SKM-1 (cell line): Measurements from ENCODE around the gene PLEKHN1.
"Not testable (repeated sequence)": the region's sequence is repeated elsewhere in the genome, so short reads cannot be mapped to it uniquely, and the experiment has no call there.

ENCODE experiments used
- DNase-seq: peaks from one replicate; lab custom pipeline; 2025; ENCODE audit not compliant: unreplicated experiment; lab: John Stamatoyannopoulos, UW

PLEKHN1 gene

DNA sequence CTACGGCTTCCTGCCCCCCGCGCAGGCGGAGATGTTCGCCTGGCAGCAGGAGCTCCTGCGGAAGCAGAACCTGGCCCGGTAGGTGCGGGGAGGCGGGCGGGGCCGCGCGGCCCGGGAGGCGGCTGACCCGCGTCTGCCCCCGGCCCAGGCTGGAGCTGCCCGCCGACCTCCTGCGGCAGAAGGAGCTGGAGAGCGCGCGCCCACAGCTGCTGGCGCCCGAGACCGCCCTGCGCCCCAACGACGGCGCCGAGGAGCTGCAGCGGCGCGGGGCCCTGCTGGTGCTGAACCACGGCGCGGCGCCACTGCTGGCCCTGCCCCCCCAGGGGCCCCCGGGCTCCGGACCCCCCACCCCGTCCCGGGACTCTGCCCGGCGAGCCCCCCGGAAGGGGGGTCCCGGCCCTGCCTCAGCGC lies 23.9 kb upstream of the PLEKHN1 start:
- no peak for DNase-seq

DNA sequence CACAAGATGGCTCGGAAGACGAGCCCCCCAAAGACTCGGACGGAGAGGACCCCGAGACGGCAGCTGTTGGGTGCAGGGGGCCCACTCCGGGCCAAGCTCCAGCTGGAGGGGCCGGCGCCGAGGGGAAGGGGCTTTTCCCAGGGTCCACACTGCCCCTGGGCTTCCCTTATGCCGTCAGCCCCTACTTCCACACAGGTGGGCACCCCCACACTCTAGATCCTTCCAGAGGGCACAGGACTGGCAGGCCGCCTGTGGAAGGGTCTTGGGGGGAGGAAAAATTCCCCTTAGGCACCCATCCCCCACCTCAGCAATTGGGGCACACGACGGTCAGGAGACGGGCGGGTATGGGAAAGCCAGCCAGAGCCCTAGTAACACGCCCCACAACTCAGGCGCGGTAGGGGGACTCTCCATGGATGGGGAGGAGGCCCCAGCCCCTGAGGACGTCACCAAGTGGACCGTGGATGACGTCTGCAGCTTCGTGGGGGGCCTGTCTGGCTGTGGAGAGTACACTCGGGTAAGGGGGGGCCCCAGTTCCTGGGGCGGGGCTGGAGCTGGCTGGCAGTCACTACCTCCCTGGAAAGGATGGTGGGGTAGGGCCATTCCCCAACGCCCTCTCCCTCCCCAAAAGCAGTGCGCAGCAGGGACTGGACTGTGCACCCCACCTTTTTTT lies 23.3 kb upstream of the PLEKHN1 start:
- DNase-seq, result no peak

DNA sequence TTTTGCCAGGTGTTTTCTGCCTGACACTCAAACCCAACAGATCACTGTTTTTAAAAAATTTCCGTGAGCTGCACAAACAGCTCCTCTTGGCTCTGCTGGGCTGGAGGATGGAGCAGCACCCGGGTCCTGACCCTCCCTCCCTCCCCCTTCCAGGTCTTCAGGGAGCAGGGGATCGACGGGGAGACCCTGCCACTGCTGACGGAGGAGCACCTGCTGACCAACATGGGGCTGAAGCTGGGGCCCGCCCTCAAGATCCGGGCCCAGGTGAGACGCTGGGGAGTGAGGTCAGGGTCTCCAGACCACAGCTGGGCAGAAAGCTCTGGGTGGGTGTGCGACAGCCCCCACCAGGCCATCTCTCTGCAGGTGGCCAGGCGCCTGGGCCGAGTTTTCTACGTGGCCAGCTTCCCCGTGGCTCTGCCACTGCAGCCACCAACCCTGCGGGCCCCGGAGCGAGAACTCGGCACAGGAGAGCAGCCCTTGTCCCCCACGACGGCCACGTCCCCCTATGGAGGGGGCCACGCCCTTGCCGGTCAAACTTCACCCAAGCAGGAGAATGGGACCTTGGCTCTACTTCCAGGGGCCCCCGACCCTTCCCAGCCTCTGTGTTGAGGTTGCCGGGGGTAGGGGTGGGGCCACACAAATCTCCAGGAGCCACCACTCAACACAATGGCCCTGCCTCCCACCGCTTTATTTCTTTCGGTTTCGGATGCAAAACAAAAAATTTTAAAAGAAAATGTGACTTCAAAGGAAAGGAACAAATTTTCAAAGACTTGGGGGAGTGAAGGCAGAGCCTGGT lies 22.5 kb upstream of the PLEKHN1 start:
- no peak for DNase-seq

DNA sequence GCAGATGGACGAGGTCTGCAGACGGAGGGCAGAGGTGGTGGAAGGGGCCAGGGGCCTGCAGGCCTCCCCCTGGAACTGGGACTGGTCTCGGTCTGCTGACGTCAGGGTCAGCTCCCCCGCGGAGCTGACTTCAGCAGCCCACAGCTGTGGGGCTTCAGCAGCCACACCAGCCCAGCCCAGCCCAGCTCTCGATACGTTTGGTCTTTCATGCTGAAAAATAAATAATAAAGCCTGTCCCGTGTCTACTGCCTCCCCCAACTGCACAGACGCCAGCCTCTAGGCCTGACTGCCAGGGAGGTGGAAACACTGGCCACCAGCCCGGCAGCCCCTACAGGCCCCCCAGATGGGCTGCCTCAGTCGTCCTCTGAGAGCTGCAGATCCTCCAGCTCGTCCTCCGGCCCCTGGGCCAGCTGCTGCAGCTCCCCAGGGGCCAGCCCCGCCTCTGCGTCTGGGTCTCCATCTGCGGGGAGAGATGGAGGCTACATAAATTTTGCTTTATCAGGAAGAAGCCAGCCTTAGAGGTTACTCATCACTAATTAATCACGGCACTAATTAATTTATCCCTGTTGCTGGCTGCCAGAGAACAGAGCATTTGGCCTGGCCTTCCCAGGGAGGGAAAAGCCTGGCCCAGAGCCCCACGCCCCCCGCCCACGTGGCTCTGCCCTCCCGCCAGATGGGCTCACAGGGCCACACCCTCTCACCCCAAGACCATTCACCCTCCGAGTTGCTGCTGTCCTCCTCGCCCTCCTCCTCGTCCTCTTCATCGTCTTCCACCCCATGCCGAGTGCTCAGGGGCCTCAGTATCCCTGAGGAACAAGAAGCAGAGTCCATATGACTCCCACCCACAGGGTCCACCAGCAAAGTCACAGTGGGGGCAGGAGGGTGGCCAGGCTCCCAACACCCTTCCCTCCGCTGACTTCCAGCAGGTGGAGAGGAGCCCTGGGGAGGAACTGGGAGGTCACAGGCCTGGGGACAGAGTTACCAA lies 21.6 kb upstream of the PLEKHN1 start:
- DNase-seq, result no peak

DNA sequence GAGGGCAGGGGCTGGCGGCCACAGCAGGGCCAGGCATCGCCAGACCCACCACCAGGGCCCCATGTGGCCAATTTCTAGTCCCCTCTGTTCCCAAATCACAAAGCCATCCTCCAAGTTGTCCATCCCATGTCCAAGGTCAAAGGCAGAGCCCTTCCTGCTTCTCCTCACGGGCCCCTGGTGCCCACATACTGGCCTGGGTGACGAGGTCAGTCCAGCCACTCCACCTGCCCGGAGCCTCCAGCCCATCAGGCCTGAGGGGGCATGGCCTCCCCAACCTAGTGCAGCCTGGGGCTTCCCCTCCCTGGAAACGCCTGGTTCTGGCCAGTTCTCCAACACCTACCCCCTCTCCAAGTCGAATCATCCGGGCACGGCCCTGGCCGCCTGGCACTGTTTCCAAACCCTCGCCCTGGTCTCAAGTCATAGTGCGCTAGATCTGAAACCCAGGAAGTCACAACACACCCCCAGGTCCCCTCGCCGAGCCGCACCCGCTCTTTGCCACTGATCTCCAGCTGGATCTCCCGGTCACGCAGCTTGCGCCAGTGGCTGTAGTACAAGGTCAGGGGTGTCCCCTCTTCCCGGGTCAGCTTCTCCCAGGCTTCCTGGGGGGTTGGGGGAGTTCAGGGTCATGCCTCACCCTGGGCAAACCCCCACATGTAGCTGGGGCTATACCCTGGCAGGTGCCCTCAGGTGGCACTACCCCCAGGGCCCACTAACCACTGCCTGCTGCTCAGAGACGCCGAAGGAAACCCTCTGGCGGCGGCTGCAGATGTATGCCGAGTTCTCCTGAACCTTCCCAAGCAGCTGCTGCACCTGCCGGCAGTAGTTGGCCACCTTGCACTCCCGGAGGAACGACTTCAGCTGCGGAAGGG lies 20.4 kb upstream of the PLEKHN1 start:
- DNase-seq, result no peak

DNA sequence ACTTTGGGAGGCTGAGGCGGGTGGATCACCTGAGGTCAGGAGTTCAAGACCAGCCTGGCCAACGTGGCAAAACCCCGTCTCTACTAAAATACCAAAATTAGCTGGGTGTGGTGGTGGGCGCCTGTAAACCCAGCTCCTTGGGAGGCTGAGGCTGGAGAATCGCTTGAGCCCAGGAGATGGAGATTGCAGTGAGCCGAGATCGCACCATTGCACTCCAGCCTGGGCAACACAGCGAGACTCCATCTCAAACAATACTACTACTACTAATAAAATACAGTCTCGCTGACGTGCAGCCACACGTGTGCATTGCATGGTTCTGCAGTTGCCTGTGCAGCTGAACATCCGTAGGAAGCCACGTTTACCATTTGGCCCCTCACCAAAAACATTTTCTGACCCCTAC lies 19.5 kb upstream of the PLEKHN1 start:
- DNase-seq, result not testable (repeated sequence)

DNA sequence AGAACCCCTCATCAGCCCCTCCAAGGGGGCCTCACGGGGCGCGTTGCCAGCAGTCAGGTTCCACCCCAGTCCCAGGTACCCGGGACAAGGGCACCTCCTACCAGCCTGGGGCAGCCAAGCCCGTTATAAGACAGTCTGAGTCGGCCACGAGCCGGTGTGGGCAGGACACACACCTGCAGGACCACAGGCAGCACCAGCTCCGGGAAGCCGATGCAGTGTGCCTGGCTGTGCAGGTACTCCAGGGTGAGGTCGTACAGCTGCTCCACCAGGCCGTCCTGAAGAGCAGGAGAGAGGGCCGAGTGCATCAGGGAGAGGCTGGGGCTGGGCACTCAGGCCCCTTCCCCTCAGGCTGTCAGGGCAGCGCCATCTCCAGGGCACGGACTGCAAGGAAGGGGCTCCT lies 18.3 kb upstream of the PLEKHN1 start:
- no peak for DNase-seq

DNA sequence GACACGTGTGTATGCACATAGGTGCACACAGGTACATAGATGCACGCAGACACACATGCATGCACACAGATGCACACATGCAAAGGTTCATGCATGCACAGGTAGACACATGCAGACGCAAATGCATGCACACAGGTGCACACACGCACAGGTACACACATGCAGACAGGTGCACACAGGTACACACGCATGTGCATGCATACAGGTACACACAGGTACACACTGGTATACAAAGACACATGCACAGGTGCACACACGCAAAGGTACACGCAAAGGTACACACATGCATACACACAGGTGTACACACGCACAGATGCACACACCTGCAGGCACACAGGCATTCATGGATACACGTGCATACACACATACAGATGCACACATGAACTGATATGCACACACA lies 16.0 kb upstream of the PLEKHN1 start:
- DNase-seq, result no peak

DNA sequence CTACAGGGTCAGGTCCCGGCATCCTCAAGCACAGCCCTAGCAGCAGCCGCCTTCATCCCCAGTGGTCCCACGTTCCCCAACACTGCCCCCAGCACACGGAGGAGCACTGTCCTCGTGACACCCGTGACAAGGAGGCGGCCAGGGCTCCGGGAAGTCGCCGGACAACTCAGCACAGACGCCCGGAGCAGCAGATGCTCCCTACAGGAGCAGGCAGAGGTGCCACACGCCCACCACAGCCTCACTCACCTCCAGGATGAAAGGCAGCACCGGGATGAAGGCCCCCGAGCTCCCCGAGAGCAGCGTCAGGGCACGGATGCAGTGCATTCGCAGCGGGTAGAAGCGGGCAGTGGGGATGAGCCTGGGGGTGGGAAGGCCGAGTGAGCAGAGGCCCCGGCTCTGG lies 15.4 kb upstream of the PLEKHN1 start:
- no peak for DNase-seq

DNA sequence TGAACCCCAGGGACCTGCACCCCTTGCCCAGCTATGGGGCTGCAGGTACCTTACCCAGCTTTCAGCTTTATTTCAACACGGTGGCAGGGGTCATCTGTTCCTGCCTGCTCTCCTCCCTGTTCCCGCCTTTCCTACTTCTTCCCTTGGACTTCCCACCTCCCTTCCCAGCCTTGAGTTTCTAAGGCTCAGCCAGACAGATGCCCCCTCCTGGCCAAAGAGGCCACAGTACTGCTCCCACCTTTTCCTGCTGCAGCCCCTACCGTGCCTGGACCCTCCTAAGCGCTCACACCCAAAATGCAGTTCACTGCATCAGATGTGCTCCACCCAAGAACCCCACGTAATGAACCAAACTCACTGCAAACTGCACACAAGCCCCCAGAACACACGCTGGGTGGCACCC lies 14.9 kb upstream of the PLEKHN1 start:
- DNase-seq, result no peak

DNA sequence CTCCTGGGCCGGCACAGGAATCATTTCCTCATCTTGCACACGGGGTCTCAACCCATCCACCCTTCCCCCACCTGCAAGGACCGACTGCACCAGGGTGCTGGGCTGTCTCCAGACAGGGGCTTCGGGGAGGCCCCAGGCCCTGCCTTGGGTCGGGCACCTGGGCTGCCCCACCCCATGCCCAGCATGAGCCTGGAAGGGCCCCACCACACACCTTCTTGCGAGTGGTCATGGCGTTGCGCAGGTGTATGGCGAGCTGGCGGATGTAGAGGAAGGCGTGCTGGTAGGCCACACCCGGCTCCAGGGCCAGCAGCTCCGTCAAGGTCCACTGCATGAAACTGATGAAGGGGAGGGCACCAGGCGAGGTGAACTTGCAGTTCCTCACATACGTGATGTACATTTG lies 14.1 kb upstream of the PLEKHN1 start:
- no peak for DNase-seq

DNA sequence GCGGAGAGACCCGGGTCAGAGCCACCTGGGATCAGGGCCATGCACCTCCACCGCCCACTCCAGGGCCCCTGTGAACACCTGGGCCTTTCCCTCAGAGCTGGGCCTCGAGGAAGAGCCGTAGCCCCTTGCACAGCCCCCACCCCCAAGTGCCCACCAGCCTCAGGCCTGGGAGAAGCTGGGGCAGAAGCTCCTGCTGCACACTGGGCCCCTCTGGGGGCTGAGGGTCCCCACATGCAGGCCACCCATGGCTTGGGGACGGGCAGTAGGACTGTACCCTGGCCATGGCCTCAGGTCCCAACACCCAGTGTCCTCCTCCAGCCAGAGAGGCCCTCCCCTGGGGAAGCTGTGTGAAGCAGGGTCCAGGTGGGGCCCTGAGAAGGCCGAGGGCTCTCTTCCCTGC lies 13.7 kb upstream of the PLEKHN1 start:
- DNase-seq, result no peak

DNA sequence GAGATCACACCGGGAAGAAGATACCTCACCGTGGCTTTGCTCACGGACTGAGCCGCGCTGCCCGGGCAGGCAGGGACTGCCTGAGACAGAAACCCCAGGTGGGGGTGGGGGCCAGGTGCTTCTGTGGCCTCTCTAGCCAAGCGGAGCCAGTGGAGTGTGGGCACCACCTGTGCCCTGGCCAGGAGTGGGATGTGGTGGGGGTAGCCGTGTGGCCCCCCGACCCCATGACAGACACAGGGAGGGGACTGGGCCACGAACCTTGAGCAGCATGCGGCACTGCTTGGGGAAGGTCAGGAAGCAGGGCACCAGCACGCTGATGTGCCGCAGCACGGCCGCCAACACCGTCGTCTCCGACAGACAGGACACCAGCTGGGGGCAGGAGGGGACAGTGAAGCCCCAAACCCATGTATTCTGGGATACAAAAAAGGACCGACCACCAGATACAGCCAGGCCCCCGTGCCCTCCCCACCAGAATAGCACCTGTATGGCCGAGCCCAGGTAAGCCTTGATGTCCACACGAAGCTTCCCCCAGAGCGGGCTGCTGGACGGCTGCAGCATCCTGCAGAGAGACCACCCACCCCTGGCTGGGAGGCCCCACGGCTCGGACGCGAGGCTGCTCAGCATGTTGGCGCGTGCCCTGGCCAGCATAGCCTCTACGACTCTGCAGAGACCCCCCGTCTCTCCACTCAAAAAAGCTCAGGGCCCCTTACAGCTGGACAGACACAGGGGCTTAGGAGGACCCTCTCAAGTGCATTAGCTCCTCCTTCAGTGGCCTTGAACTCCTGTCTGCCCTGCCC lies 12.6 kb upstream of the PLEKHN1 start:
- DNase-seq, result no peak

DNA sequence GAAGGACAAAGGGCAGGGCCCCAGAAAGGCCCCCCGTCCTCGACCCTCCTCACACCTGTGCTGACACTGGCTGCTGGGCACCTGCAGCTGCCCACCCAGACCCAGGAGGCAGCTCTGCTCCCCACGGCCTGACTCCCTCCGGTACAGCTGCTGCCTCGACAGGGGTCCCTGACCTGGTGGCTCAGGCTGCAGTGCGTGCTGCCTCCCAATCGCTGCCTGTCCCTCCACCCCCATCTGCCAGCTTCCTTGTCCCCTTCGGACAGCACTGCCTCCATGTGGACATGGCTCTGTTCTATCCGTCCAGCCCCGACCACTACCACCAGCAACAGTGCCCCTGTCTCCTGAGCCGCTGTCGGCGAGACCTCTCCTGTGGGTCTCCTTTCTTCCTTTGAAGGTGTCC lies 11.4 kb upstream of the PLEKHN1 start:
- DNase-seq, result no peak

DNA sequence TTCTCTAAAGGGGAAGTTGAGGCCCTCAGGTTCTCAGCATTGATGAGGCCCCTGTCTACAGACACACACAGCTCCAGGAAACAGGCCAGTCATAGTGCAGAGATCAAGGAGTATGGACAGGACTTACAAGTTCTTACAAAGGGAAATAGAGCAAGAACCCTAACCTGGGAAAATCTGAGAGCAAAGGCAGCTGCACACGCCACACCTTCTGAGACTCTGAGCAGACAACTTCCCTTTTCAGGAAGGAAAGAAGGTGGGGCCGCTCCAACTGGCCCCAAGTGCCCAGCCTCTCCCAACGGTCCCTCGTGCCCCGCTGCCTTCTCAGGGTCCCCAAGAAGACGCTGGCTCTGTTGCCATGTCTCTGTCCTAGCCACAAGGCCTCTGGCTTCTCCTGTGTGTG lies 10.8 kb upstream of the PLEKHN1 start:
- DNase-seq, result no peak

DNA sequence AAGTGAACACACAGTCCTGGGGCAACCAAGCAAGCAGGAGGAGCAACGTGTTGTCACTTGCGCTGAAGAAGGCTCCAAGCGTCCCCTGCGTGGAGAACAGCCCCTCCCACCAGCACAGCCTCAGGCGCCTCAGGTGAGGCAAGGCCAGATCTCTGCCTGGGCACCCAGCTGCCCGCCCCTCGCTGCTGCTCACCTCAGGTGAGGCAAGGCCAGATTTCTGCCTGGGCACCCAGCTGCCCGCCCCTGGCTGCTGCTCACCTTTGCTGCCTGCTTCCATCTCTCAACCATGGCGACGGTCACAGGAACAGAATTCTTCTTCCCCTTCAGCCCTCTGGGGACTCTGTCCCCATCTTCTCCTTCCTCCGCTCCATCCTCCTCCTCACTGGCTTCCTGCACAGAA lies 9.6 kb upstream of the PLEKHN1 start:
- no peak for DNase-seq

DNA sequence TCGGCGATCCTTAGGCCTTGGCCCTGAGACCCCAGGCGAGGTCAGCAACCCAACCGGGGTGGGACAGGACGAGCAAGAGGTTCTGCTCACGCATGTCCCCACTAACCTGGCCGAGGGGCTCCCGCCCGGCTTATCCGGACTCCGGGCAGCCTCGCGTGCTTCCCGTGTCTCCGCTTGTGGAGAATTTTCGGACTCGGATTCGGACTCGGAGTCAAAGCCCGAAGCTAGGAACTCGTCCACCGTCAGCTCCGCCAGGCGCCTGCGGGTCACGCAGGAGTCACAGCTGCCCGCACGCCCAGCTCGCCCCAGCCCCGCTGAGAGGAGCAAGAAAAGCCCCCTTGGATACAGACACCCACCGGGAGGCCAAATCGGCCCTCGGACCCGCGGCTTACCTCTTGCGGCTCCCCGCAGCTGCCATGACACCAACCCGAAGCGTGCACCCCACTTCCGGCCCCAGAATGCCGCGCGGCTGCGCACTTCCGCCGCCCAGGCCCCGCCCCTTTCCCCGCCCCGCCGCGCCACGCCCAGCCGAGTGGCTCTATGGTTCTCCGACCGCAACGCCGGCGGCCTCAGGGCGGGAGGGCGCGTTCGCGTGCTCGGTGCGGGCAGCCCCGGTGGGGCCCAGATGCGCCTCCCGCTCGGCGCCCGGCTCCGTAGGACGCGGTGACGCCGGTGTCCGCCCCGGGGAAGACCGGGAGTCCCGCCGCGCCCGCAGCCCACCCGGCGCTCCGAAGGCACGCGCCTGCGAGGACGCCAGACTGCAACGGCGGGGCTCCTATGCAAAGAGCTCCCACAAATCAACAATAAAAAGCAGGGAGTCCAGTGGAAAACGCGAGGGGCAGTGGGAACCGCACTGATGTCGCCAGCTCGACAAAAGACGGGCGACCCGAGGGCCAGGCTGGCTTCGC lies 7.2 kb upstream of the PLEKHN1 start, which contains the start of gene NOC2L:
NOC2L (minus strand) TSS at position 434 of the 908 bp plus-strand sequence; CDS start at position 418, 16 bp downstream.
- DNase-seq, result peak; percentile 50

DNA sequence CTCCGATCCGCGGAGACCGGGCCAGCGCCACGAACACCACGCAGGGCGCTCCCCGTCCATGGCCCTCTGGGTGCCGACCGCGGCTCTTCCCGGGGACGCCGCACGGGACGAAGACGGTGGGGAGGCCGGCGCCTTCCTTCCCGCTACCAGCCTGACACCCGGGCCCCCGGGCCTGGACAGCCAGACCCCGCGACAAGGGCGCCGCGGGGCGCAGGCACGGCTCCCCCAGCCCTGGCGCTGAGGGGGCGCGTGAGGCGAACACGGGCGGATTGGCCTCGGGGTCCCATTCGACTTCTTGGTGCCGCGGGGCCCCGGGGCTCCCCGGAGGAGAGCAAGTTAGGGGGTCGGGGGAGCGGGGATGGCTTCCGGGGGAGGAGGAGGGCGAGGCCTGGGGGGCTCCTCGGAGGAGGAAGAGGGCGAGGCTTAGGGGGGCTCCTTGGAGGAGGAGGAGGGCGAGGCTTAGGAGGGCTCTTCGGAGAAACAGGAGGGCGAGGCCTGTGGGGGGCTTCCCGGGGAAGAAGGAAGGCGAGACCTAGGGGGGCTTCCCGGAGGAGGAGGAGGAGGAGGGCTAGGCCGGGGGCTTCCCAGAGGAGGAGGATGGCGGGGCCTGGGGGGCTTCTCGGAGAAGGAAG lies 6.4 kb upstream of the PLEKHN1 start:
- DNase-seq, result no peak
